GM21737 (cell line): ENCODE results near the gene PIK3R5.
A peak's percentile ranks its signal among the peaks of the same experiment; 100 is the strongest.

Source experiments
- ATAC-seq: cut with Tn5 transposase; IDR thresholded peaks from one replicate; pipeline ENCODE4 v1.9.1; 2021; ENCODE audit warnings: mild to moderate bottlenecking, moderate library complexity; ENCODE audit not compliant: unreplicated experiment

The PIK3R5 gene

GRCh38 chr17:8925141-8925540, 40.4 kb downstream of the PIK3R5 start:
- no peak for ATAC-seq

- peak; percentile 68 for ATAC-seq
Measured at GRCh38 chr17:8924595-8924994, 40.9 kb downstream of the PIK3R5 start.

GRCh38 chr17:8923762-8924161, 41.7 kb downstream of the PIK3R5 start:
- ATAC-seq, result no peak

GRCh38 chr17:8922928-8923327, 42.6 kb downstream of the PIK3R5 start:
- no peak for ATAC-seq

GRCh38 chr17:8922451-8922850, 43.1 kb downstream of the PIK3R5 start:
- no peak for ATAC-seq

DNA sequence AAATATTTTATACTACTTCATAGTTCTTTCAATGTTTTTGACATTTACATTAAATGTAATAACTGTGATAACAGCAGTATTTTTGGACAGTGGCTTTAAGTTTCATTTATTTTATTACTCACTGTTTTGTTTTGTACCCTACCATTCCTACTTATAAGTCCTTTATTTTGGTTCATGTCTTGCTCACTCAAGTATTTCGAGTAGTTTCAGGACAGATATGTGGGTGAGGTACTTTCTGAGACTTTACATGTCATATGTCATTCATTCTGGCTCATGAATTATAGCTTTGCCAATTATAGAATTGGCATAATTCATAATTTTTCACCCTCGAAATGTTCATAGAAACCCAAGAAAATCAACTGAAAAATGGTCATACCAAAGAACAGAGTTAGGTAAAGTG, 44.4 kb downstream of the PIK3R5 start:
- ATAC-seq, result no peak

- ATAC-seq, result no peak
Measured at GRCh38 chr17:8918807-8919465, 46.6 kb downstream of the PIK3R5 start.

DNA sequence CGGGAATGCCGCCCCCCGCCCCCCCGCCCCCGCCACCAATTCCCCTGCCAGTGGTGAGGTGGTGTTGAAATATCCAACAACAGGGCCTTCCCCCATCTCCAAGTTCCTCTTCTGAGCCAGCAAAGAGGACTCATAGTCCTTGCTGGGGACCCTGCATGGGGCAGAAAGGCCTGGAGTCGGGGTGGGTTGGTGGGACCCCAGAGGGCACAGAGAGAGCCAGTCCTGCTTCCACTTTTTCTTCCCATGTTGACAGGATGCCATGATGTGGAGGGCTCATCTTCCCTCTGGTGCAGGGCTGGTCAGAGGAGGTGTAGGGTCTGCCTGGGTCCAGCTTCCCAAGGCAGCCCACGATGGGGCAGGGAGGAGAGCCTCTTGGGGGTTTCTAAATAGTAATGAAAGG, 49.0 kb downstream of the PIK3R5 start:
- no peak for ATAC-seq

DNA sequence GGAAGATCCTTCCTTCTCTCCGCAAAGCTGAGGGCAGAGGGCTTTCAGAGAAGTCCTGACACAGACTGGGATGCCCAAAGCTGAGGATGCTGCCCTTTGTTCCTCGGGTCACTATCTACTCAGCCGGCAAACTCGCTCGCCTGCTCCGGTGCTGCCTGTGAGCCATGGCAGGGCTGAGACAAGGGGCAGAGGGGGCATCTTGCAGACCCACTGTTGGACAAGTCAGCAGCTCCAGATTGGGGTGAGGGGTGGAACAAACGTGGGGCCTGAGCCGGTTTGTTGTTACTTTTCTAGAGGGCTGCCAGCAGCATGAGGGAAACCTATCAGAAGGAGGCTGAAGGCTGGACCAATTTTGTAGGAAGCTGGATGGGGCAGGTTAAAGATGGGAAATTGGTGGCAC, 51.0 kb downstream of the PIK3R5 start:
- no peak for ATAC-seq

DNA sequence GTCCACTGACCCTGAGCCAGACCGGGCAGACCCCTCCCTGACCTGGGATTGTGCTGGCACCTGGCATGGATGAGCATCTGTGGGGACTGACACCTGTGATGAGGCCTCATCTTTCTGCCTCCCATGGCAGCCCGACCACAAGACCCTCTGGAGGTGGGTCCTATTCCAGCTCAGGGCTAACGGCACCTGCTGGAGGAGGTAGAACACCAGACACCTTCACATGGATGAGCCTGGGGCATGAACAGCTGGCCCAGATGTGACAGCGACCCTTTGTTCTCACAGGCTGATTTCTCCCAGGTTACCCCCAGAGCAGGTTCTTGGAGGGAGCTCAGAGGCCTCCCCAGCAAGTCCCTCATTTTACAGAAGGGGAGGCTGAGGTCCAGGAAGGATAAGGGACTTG, 51.6 kb downstream of the PIK3R5 start:
- ATAC-seq, result no peak

DNA sequence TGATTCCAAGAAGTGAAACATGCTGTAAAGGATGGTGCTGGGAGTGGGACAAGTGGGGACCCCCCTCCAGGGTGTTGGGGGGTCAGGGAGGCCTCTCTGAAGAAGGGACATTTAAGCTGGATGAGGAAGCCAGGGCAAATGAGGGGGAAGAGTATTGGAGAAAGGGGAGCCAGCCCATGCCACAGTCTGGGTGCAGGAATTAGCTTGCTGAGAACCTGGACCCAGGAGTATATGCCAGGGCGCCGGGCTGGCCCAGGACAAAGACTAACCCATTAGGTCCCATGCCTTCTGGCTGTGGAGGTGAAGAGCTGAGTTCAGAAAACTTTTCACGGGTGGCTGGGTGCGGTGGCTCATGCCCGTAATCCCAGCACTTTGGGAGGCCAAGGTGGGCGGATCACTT, 52.4 kb downstream of the PIK3R5 start:
- ATAC-seq, result no peak

GRCh38 chr17:8912084-8912981, 53.2 kb downstream of the PIK3R5 start:
- ATAC-seq, result no peak

DNA sequence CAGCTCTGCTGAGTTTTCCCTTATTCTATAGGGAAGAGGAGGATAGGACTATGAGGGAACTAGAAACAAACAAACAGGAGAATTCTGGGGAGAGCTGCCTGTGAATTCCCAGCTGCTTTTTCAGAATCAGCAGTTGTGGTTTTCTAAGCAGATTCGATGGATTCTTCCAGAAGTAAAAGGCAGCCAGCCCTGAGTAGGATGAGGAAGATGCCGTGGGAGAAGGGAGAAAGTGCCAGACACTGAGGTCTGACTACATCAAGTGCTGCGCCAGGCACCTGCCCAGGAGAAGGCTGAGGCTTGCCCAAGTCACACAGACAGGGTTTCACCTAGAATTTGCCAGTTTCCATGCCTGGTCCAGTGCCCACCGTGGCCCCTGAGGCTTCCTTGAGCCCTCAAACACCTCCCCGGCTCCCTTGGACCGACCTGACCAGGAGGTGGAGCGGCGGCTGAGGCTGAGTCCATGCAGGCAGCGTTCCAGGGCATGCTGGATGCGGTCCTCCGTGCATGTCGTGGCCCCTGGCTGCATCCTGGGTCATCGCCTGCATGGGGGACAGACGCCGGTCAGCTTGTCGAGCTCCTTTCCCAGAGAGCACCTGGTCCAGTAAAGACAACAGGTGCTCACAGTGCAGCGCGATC, 54.4 kb downstream of the PIK3R5 start:
- no peak for ATAC-seq

DNA sequence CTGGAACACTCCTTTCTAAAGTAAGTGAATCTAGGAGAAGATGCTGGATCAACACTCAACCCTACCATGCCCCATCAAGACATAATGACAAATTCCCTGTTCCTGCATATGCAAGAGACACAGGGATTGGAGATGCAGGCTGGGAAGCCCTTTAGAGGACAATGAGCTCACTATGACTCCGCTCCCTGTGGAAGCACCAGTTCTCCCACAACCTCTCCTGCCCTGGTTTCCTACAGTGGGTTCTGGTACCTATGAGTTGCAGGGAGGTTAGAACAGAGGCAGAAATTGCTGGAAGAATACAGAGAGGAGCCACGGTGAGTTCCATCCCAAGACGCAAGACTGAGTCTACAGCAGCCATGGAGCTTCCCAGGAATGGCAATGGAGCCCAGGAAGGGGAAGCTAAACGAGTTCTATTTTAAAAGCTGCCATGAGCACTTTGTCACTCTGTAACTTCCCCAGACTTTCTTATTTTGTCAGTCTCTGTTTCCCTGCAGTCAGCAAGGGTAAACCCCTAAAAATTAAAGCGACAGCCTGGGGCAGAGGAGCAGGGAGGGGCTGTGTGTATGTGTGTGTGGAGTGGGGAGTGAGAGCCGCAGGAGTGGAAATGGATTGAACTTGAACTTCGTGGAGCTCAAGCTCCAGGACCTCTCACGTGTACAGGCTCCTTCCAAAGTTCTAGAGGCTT, 55.8 kb downstream of the PIK3R5 start:
- ATAC-seq, result no peak

- no peak for ATAC-seq
Measured at GRCh38 chr17:8905331-8905730, 60.2 kb downstream of the PIK3R5 start.

DNA sequence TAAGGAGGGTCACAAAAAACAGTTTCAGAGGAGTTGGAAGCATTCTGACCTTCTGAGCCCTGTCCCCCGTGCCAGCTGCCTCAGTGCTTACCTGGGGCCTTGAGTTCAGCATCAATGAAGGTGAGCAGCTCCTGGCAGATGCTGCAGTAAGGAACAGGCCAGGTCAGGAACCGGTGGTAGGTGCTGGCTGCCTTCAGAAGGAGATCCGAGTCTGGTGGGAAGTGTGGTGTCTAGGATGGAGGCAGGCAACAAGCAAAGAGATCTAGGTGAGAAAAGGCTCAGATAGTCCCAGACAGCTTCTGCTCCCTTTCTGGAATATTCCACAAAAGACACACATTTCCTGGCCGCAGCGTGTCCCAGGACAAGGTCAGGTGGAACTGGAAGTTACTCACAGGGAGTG, 60.8 kb downstream of the PIK3R5 start:
- no peak for ATAC-seq

DNA sequence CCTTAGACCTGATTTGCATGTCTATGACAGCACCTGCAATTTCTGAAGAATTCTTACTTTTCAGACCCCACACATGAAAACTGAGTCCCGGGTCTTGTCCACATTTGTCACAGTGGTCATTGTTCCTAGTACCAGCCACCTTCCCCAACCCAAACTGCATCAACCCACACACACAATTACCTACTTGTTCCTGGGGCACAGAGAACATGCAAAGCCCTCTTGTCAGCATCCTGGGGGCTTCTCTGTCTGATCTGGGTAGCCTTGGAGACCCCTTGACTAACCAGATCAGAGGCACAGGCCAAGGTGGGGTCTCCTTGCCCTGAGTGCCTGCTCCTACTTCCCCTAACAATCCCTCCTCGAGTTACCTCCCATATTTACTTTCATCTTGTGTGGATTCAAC, 61.3 kb downstream of the PIK3R5 start:
- ATAC-seq, result no peak

GRCh38 chr17:8900626-8901585, 64.6 kb downstream of the PIK3R5 start:
- no peak for ATAC-seq

DNA sequence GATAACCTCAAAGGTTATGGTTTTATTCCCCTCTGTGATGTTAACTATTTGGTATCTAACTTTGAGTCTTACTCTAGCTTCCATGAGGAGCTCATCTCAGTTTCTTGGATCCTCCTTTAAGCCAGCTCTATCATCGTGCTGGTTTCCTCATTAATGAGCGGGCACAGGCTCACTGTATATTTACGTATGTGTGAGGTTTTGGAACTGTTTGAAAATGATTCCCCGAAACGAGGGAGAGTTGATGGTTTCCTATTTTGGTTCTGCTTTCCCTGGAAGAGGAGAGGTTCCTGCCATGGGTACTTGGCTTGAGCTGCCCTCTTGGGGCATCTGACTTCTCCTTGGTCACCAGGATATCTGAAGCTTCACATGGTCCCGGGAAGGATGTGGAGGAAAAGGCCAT, 65.3 kb downstream of the PIK3R5 start:
- ATAC-seq, result no peak

DNA sequence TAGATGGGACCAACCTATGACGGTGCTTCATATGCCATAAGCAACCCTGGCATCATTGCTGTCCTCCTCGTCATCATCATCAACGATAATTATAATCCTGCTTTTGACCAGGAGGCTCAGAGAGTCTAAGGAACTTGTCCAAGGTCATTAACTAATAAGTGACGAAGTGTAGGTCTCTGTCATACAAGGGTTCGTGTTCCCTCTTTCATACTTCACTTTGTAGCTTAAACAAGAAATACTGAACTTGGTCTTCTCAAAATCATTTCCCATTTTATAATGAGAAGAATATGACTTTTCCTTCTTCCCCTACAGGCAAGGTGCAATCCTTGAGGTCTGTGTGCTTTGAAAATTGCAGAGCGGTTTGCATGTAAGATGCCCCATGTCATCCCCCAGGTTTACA, 66.9 kb downstream of the PIK3R5 start:
- no peak for ATAC-seq
